HepG2 (cell line): ENCODE data around the gene COX4I1.

ENCODE experiments used
- PAF1 ChIP-seq: IDR thresholded peaks from 2 replicates; pipeline ENCODE4 v1.6.1; 2016; ENCODE audit warnings: missing genetic modification reagents, missing compliant biosample characterization
- STAT5B ChIP-seq: sonication (generic); formaldehyde crosslinking; IDR thresholded peaks from 2 replicates; pipeline ENCODE4 v1.4.0; 2020; ENCODE audit warnings: missing genetic modification reagents
- TF ChIP-seq, protein P1 (sequence below): sonication (generic); formaldehyde crosslinking; IDR thresholded peaks from 2 replicates; pipeline ENCODE4 v1.5.0; 2020; ENCODE audit warnings: mild to moderate bottlenecking, missing genetic modification reagents, moderate library complexity

DNA sequence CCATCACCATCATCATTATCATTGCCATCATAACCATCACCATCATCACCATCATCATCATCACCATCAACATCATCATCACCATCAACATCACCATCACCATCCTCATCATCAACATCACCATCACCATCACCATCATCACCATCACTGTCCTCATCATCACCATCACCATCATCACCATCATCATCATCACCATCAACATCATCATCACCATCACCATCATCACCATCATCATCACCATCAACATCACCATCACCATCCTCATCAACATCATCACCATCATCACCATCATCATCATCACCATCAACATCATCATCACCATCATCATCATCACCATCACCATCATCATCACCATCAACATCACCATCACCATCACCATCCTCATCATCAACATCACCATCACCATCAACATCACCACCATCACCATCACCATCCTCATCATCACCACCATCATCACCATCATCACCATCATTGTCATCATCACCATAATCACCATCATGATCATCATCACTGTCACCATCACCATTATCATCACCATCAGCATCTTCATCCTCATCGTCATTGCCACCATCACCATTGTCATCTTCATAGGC, 23.9 kb downstream of the COX4I1 start:
- TF ChIP-seq STAT5B (CRISPR knock-in tag) (no peak), PAF1 (no peak)
- TF ChIP-seq, protein P1, sequence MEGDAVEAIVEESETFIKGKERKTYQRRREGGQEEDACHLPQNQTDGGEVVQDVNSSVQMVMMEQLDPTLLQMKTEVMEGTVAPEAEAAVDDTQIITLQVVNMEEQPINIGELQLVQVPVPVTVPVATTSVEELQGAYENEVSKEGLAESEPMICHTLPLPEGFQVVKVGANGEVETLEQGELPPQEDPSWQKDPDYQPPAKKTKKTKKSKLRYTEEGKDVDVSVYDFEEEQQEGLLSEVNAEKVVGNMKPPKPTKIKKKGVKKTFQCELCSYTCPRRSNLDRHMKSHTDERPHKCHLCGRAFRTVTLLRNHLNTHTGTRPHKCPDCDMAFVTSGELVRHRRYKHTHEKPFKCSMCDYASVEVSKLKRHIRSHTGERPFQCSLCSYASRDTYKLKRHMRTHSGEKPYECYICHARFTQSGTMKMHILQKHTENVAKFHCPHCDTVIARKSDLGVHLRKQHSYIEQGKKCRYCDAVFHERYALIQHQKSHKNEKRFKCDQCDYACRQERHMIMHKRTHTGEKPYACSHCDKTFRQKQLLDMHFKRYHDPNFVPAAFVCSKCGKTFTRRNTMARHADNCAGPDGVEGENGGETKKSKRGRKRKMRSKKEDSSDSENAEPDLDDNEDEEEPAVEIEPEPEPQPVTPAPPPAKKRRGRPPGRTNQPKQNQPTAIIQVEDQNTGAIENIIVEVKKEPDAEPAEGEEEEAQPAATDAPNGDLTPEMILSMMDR (CRISPR knock-in tag), result no peak
